ENCODE measurements around the gene CMSS1. TPM values are rescaled to one million over a fixed set of nuclear protein-coding genes. Genes with fewer than 3 reads are reported as not detected.

Gene CMSS1
- total RNA-seq, 2 experiments from 2014 or later: 42.1 to 42.6 TPM

- Mint-ChIP-seq H3K36me3 (ENCODE audit: low read depth) (no peaks in the 10 kb centered on the region), H3K27ac (no peak overlapping the region), H3K9me3 (ENCODE audit: insufficient read depth) (no peaks in the 10 kb centered on the region), H3K4me3 (no peak overlapping the region), H3K27me3 (ENCODE audit: low read depth) (no peaks in the 10 kb centered on the region), H3K4me1 (ENCODE audit: low read depth) (peaks cover 14% of the 10 kb centered on the region)
- CTCF ChIA-PET: interaction anchor here (1.1 to 1.5 kb wide), 2 partner anchors 140 to 282 kb away, joined by 3 to 4 read pairs; no protein-coding TSS in a partner anchor
- no peak for DNase-seq
- ATAC-seq: no peak
- POLR2A ChIA-PET: no interaction called here
Observed at GRCh38 chr3:99972380-99973104, 154.9 kb downstream of the CMSS1 start.

DNA sequence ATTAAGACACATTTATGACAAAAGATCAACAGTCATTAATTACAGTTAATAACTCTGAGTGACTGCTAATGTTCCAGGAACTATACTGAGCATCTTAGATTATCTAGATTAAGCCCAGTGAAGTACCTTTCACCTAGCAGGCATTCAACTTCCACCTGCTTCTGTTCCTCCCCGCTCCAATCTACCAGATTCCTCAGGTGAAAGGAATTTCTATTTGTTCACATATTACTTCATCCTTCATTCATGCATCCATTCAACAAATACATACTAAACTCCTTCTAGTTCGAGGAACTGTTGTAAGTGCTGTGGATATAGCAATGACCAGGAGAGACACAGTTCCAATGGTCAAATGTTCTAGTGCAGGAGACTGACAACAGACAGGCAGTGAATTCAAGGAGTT, 157.3 kb downstream of the CMSS1 start:
- Mint-ChIP-seq H3K36me3 (ENCODE audit: low read depth) (no peaks in the 10 kb centered on the region), H3K9me3 (ENCODE audit: insufficient read depth) (no peaks in the 10 kb centered on the region), H3K4me3 (no peak overlapping the region), H3K4me1 (ENCODE audit: low read depth) (peaks cover 9% of the 10 kb centered on the region), H3K27ac (no peak overlapping the region), H3K27me3 (ENCODE audit: low read depth) (no peaks in the 10 kb centered on the region)
- no peak for ATAC-seq
- CTCF ChIA-PET: no interaction called here
- DNase-seq: no peak
- POLR2A ChIA-PET: no interaction called here

- H3K9me3 Mint-ChIP-seq (ENCODE audit: insufficient read depth): no peaks in the 10 kb centered on the region
- H3K4me3 Mint-ChIP-seq: no peak overlapping the region
- POLR2A ChIA-PET: no interaction called here
- no peak for DNase-seq
- no peaks in the 10 kb centered on the region for H3K4me1 Mint-ChIP-seq (ENCODE audit: low read depth)
- H3K36me3 Mint-ChIP-seq (ENCODE audit: low read depth): no peaks in the 10 kb centered on the region
- H3K27me3 Mint-ChIP-seq (ENCODE audit: low read depth): no peaks in the 10 kb centered on the region
- CTCF ChIA-PET: no interaction called here
- no peak for ATAC-seq
- no peak overlapping the region for H3K27ac Mint-ChIP-seq
Observed at GRCh38 chr3:99976584-99976983, 158.9 kb downstream of the CMSS1 start.

- Mint-ChIP-seq H3K4me1 (ENCODE audit: low read depth) (no peaks in the 10 kb centered on the region), H3K27me3 (ENCODE audit: low read depth) (no peaks in the 10 kb centered on the region), H3K36me3 (ENCODE audit: low read depth) (no peaks in the 10 kb centered on the region), H3K27ac (no peak overlapping the region), H3K4me3 (no peak overlapping the region), H3K9me3 (ENCODE audit: insufficient read depth) (no peaks in the 10 kb centered on the region)
- ATAC-seq (no peak), DNase-seq (no peak)
- CTCF ChIA-PET: no interaction called here
- POLR2A ChIA-PET: no interaction called here
Observed at GRCh38 chr3:99978221-99978620, 160.6 kb downstream of the CMSS1 start.

DNA sequence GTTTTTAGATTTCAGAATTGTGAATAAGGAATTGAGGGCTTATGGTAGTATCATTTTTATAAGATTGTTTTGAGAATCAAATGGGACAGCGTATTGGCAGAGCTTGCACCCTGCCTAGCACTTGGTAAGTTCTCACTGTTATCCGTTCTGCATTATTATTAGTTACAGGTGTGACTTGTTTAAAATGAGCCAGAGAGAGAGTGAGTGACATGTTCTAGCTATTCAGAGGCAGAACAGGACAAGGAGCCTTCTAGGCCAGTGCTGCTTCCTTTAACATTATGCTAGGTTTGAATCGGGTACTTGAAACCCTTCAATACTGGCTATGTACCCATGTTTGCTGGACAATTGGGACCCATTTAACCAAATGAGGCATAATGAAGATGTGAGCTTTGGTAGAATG, 162.9 kb downstream of the CMSS1 start:
- Mint-ChIP-seq H3K4me1 (ENCODE audit: low read depth) (no peaks in the 10 kb centered on the region), H3K27ac (no peak overlapping the region), H3K9me3 (ENCODE audit: insufficient read depth) (no peaks in the 10 kb centered on the region), H3K27me3 (ENCODE audit: low read depth) (no peaks in the 10 kb centered on the region), H3K4me3 (no peak overlapping the region), H3K36me3 (ENCODE audit: low read depth) (no peaks in the 10 kb centered on the region)
- ChIA-PET CTCF (no interaction called here), POLR2A (no interaction called here)
- DNase-seq: no peak
- no peak for ATAC-seq

DNA sequence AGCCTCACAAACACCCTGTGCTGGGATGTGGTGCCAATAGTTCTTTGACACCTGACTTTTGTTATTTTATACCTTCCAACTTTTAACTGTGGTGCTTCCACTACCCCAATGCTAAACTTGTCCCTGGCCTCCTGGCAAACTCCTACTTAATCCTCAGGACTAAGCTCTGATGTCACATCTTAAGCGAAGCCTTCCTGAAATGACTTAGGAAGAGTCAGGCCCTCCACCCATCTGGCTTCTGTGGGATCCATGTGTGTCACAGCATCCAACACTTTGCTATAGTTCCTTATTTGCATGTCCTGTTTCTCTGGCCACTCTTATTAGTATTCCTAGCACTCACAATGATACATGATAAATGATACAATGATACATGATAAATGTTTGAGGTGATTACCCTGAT, 163.5 kb downstream of the CMSS1 start:
- no peak for ATAC-seq
- CTCF ChIA-PET: no interaction called here

GRCh38 chr3:99982650-99983049, 165.0 kb downstream of the CMSS1 start:
- no peaks in the 10 kb centered on the region for H3K9me3 Mint-ChIP-seq (ENCODE audit: insufficient read depth)
- DNase-seq: no peak
- ChIA-PET CTCF (no interaction called here), POLR2A (no interaction called here)
- H3K27ac Mint-ChIP-seq: no peak overlapping the region
- H3K4me3 Mint-ChIP-seq: no peak overlapping the region
- no peaks in the 10 kb centered on the region for H3K27me3 Mint-ChIP-seq (ENCODE audit: low read depth)
- H3K4me1 Mint-ChIP-seq (ENCODE audit: low read depth): no peaks in the 10 kb centered on the region
- no peak for ATAC-seq
- no peaks in the 10 kb centered on the region for H3K36me3 Mint-ChIP-seq (ENCODE audit: low read depth)

More for the DNA sequence above, 163.5 kb downstream of the CMSS1 start:
- no peak for DNase-seq
- no peaks in the 10 kb centered on the region for H3K27me3 Mint-ChIP-seq (ENCODE audit: low read depth)
- no peaks in the 10 kb centered on the region for H3K9me3 Mint-ChIP-seq (ENCODE audit: insufficient read depth)
- POLR2A ChIA-PET: no interaction called here
- no peak overlapping the region for H3K27ac Mint-ChIP-seq
- no peak overlapping the region for H3K4me3 Mint-ChIP-seq
- no peaks in the 10 kb centered on the region for H3K36me3 Mint-ChIP-seq (ENCODE audit: low read depth)
- H3K4me1 Mint-ChIP-seq (ENCODE audit: low read depth): no peaks in the 10 kb centered on the region

- ATAC-seq: no peak
- Mint-ChIP-seq H3K27ac (no peak overlapping the region), H3K27me3 (ENCODE audit: low read depth) (no peaks in the 10 kb centered on the region), H3K4me3 (no peak overlapping the region), H3K9me3 (ENCODE audit: insufficient read depth) (no peaks in the 10 kb centered on the region), H3K36me3 (ENCODE audit: low read depth) (no peaks in the 10 kb centered on the region), H3K4me1 (ENCODE audit: low read depth) (no peaks in the 10 kb centered on the region)
- DNase-seq: no peak
- CTCF ChIA-PET: no interaction called here
- POLR2A ChIA-PET: interaction anchor here (0.7 kb wide), 1 partner anchor 75 kb away, joined by 3 read pairs; no protein-coding TSS in a partner anchor
Observed at GRCh38 chr3:99984139-99984538, 166.5 kb downstream of the CMSS1 start.

- H3K4me3 Mint-ChIP-seq: no peak overlapping the region
- H3K27ac Mint-ChIP-seq: no peak overlapping the region
- no peaks in the 10 kb centered on the region for H3K4me1 Mint-ChIP-seq (ENCODE audit: low read depth)
- no peaks in the 10 kb centered on the region for H3K36me3 Mint-ChIP-seq (ENCODE audit: low read depth)
- DNase-seq (no peak), ATAC-seq (no peak)
- CTCF ChIA-PET: no interaction called here
- no peaks in the 10 kb centered on the region for H3K27me3 Mint-ChIP-seq (ENCODE audit: low read depth)
- POLR2A ChIA-PET: no interaction called here
- no peaks in the 10 kb centered on the region for H3K9me3 Mint-ChIP-seq (ENCODE audit: insufficient read depth)
Observed at GRCh38 chr3:99984668-99985067, 167.0 kb downstream of the CMSS1 start.

- Mint-ChIP-seq H3K4me3 (no peak overlapping the region), H3K36me3 (ENCODE audit: low read depth) (peaks cover 9% of the 10 kb centered on the region), H3K9me3 (ENCODE audit: insufficient read depth) (peaks cover 6% of the 10 kb centered on the region), H3K4me1 (ENCODE audit: low read depth) (no peaks in the 10 kb centered on the region), H3K27ac (no peak overlapping the region), H3K27me3 (ENCODE audit: low read depth) (no peaks in the 10 kb centered on the region)
- ChIA-PET POLR2A (no interaction called here), CTCF (no interaction called here)
- no peak for ATAC-seq
- no peak for DNase-seq
Observed at GRCh38 chr3:99990179-99990578, 172.5 kb downstream of the CMSS1 start.

DNA sequence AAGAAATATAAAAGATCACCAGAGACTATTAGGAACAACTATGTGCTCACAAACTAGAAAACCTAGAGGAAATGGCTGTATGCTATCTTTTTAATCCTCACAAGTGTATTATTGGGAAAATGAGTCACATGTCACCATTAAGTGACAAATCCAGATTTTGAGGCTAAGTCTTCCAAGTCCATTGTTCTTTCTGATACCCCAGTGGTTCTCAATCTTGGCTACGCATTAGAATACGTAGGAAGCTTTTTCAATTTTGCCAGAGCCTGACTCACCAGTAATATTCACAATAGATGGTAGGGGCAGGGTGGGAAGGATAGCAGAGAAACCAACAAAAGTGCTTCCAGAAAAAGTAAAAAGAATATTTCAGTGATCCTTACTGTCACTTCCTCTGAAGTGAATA, 179.6 kb downstream of the CMSS1 start:
- ChIA-PET POLR2A (no interaction called here), CTCF (no interaction called here)
- Mint-ChIP-seq H3K4me1 (ENCODE audit: low read depth) (no peaks in the 10 kb centered on the region), H3K27me3 (ENCODE audit: low read depth) (no peaks in the 10 kb centered on the region), H3K4me3 (no peak overlapping the region), H3K27ac (no peak overlapping the region), H3K9me3 (ENCODE audit: insufficient read depth) (peaks cover 14% of the 10 kb centered on the region), H3K36me3 (ENCODE audit: low read depth) (peaks cover 12% of the 10 kb centered on the region)
- DNase-seq: no peak
- no peak for ATAC-seq

DNA sequence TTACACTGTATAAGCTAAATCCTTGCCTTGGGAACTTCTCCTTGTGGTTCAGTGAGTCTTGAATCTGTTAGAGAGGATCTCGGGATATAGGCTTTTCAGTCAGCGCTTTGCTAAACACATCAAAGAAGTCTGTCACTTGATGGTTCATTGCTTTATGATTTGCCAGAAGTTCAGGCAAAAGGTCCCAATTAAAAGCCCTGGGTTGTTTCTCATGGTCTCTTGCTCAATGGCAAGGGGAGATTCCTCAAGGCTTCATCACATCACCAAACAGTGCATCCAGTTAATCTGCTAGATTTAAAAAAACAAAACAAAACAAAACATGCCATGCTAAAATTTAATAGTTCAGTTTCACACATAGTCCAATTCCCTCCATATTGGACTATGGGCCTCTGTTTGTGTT, 181.9 kb downstream of the CMSS1 start:
- Mint-ChIP-seq H3K27ac (no peak overlapping the region), H3K27me3 (ENCODE audit: low read depth) (no peaks in the 10 kb centered on the region), H3K4me3 (no peak overlapping the region), H3K36me3 (ENCODE audit: low read depth) (peaks cover 6% of the 10 kb centered on the region), H3K9me3 (ENCODE audit: insufficient read depth) (peaks cover 11% of the 10 kb centered on the region), H3K4me1 (ENCODE audit: low read depth) (peaks cover 2% of the 10 kb centered on the region)
- ChIA-PET CTCF (no interaction called here), POLR2A (no interaction called here)
- no peak for ATAC-seq
- no peak for DNase-seq

- H3K27me3 Mint-ChIP-seq (ENCODE audit: low read depth): no peaks in the 10 kb centered on the region
- no peaks in the 10 kb centered on the region for H3K36me3 Mint-ChIP-seq (ENCODE audit: low read depth)
- ChIA-PET POLR2A (no interaction called here), CTCF (no interaction called here)
- no peak overlapping the region for H3K4me3 Mint-ChIP-seq
- no peak overlapping the region for H3K27ac Mint-ChIP-seq
- H3K9me3 Mint-ChIP-seq (ENCODE audit: insufficient read depth): peaks cover 4% of the 10 kb centered on the region
- DNase-seq (no peak), ATAC-seq (no peak)
- peaks cover 8% of the 10 kb centered on the region for H3K4me1 Mint-ChIP-seq (ENCODE audit: low read depth)
Observed at GRCh38 chr3:100001083-100001482, 183.4 kb downstream of the CMSS1 start.
